ENCODE data around the gene FBLL1.
"Not testable (repeated sequence)": the region's sequence is repeated elsewhere in the genome, so short reads cannot be mapped to it uniquely, and the experiment has no call there.

FBLL1 gene

DNA sequence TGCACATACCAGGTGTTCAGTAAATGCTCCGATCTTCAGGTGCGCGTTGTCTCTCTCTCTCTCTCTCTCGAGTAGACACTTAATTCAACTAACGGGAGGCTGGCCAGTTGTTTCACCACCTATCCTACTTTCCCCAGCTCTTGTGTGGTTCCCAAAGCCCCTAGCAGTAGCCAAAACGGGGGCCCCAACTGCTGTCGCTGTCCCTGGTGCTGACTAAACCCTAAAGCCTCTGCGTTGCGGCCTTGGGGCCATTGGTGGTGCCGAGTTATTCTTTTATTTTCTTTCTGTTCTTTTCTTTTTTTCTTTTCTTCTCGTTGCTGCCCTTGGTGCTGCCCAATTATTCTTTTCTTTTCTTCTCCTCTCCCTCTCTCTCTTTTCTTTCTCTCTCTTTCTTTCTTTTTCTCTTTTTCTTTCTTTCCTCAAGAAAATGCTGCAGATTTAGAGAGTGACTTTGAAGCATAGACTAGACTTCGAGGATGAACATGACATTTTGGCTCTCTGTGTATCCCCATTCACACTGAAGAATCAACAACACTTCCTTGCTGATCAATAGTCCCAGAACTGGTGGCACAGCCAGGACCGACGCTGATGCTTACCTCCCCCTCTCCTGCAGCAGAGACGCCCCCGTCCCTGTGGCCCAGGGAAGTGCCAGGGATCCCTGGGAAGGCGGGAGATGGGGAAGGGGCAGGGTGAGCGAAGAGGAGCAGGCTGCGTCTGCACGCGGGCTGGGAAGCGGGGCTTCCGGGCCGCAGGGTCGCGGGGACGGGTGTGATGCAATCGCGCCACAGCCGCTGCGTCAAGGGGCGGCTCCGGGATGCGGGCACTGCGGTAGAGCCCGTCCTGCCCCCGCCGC lies at the start of gene FBLL1:
Gene FBLL1 (plus strand): TSS at position 785 of the 853 bp plus-strand sequence. CDS start 200 bp downstream, outside the sequence.
- in situ Hi-C loops (cut with MboI; ENCODE audit: low sequenced_read_pairs) = no loop called here

DNA sequence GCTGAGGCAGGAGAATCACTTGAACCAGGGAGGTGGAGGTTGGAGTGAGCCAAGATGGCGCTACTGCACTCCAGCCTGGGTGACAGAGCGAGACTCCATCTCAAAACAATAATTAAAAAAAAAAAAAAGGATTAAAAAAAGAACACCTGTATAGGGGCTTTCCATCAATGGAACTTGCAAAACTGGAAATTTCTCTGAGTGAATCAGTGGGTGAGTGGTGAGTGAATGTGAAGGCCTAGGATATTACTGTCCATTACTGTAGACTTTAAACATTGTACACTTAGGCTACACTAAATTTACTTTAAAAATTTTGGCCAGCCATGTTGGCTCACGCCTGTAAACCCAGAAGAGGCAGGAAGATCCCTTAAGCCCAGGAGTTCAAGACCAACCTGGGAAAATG lies 48.5 kb upstream of the FBLL1 start:
- in situ Hi-C loops (cut with MboI; ENCODE audit: low sequenced_read_pairs) = no loop called here

DNA sequence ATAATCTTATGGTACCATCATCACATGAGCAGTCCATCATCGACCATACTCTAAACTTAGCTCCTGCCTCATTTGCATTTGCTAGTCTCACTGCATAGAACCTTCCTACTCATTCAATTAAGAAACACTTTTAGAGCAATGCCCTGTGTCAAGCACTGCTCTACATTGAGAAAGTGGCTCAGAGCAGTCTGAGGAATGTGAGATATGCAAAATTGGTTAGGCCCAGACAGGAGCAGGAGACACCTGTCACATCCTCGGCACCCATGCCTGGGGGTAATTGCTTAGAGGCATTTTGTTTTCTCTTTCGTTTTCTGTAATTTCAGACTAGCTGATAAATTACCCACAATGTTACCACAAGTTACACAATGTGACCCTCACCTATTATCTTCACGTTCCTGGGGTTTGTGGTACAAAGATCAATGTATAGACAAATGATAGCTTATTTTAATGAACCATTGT lies 47.7 kb upstream of the FBLL1 start:
- in situ Hi-C loops (cut with MboI; ENCODE audit: low sequenced_read_pairs) = no loop called here

DNA sequence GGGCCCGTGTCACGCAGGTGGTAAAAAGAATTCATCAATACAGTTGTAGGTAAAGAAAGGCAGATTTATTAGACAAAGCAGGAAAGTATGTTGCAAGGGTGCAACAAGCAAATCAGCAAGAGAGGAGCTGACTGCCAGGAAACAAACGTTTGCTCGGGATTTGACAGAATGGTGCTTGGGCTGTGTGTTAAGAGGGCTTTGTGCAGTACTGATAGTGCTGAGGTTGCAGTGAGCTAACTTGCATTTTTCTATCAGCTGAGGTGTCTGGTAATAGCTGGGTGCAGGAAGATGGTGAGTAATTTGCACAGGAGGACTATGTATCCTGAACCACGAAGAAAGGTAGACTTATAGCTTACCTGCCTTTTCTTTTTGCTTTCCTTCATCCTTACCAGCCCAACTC lies 46.7 kb upstream of the FBLL1 start:
- in situ Hi-C loops (cut with MboI; ENCODE audit: low sequenced_read_pairs) = no loop called here

DNA sequence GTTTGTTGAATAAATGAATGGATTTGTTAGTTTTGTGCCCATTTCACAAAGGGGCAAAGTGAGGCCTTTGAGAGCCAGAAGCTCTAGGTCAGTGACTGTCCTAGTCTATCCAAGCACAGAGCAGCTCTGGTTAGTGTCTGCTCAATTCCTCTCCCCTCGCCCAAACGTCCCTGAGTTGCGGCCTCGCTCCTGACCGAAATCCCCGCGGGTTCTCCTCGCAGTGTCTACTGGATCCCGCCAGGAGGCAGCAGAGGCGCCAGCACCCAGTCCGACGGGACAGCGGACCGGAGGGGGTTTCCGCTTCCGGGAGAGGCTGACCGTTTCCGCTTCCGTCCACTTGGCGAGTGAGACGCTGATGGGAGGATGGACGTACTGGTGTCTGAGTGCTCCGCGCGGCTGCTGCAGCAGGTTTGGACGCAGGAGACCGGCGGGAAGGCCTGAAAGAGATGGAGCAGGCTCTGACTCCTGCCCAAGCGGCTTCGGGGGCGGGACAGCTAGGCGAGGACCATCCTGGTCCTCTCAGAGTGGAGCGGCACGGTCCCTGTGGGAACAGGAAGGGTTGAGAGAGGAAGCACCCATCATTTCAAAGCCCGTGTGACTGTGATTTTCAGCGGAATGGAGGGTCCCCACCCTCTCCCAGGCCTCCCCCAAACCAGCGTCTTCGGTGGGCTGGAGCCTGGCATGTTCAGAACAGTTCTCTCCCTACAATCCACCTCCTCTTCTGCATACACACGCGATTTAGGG lies 42.8 kb upstream of the FBLL1 start, which contains the start of gene RARS1:
Gene RARS1 (plus strand): TSS at position 336 of the 744 bp plus-strand sequence. CDS start 28 bp downstream, at position 364.
- in situ Hi-C loops (cut with MboI; ENCODE audit: low sequenced_read_pairs) = no loop called here

DNA sequence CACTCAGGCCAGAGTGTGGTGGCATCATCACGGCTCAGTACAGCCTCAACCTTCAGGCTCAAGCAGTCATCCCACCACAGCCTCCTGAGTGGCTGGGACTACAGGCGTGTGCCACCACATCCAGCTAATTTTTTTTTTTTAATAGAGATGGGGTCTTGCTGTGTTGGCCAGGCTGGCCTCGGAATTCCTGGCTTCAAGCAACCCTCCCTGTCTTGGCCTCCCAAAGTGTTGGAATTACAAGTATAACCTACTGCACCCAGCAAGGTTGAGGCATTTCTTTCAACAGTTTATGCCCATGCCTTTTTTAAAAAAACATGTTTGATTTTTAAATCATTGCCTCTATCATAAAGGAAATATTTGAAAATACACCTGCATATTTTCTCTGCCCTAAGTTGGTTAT lies 40.0 kb upstream of the FBLL1 start:
- in situ Hi-C loops (cut with MboI; ENCODE audit: low sequenced_read_pairs) = no loop called here

DNA sequence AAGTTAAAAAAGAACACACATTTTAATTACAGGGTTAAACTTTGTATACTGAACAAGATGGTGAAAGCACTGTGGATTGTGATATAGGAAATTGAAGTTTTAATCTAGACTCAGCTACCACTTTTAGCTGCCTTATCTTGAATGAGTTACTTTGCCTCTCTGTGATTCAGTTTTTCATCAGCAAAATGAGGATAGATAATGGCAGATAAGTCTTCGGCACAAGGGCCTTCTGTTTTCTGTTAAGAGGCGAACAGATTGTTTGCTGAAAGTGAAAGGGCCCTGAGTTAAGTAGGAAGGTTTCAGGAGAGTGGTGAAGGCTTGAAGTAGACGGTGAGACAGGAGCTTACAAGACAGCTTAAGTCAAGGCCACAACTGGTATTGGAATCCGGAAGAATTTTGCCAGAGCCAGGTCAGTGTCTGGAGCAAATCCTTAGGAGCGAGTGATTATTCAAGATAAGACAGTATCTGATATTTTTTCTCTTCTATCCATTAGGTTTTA lies 35.0 kb upstream of the FBLL1 start:
- in situ Hi-C loops (cut with MboI; ENCODE audit: low sequenced_read_pairs) = no loop called here

DNA sequence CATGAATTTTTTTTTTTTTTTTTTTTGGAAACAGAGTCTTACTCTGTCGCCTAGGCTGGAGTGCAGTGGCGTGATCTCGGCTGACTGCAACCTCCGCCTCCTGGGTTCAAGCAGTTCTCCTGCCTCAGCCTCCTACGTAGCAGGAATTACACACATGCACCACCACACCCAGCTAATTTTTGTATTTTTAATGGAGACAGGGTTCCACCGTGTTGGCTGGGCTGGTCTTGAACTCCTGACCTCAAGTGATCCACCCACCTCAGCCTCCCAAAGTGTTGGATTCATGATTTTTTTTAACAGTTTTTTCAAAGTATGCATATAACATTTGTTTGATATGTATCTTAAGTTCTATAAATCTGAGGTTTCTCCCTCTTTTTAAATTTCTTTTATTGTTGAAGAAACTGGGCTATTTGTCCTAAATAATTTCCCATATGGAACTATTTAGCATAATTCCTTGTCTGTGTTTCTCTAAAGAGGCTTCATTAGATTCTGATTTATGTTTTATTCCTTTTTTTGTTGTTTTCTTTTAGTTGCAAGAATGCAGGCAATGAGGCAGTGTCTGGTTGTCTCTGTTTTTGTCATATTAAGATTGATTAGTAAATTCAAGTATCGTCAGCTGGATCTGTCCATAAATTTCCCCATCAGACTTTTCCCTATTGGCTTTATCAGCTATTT lies 26.4 kb upstream of the FBLL1 start:
- in situ Hi-C loops (cut with MboI; ENCODE audit: low sequenced_read_pairs) = no loop called here

DNA sequence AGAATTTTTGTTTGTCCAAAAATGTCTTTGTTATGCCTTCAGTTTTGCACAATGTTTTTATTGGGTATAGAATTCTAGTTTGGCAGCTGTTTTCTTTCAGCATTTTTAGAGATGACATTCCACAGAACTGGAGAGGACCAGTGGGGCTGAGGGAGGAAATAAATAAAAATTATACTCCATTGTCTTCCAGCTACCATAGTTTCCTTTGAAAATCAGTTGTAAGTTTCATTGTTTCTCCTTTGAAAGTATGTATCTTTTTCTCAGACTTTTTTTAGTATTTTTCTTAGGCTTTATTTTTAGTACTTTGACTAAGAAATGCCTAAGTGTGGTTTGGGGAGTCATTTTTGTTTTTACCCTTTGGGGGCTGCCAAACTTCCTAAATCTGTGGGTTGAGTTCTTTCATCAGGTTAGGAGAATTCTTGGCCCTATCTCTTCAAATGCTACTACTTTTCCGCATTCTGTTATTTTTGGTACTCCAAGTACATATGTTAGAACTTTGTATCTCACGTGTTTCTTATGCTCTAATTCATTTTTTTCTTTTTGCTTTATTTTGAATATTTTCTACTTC lies 15.2 kb upstream of the FBLL1 start:
- in situ Hi-C loops (cut with MboI; ENCODE audit: low sequenced_read_pairs) = no loop called here

DNA sequence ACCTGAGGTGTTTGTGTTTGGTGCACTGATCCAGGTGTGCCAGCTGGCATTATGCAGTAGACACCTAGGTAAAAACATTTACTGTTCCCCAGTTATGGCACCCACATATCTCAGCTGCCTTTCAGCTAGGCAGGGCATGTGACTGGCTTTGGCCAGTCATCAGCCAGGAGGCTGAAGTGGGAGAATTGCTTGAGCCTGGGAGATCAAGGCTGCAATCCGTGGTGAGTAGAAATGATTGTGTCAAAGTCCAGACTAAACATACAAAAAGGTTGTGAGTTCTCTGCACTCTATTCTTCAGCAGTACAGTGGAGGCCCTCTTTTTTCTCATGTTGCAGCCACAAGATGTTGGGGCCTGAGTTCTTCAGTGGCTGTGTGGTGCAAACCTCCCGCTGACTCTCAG lies 3.2 kb upstream of the FBLL1 start:
- in situ Hi-C loops (cut with MboI; ENCODE audit: low sequenced_read_pairs) = no loop called here

DNA sequence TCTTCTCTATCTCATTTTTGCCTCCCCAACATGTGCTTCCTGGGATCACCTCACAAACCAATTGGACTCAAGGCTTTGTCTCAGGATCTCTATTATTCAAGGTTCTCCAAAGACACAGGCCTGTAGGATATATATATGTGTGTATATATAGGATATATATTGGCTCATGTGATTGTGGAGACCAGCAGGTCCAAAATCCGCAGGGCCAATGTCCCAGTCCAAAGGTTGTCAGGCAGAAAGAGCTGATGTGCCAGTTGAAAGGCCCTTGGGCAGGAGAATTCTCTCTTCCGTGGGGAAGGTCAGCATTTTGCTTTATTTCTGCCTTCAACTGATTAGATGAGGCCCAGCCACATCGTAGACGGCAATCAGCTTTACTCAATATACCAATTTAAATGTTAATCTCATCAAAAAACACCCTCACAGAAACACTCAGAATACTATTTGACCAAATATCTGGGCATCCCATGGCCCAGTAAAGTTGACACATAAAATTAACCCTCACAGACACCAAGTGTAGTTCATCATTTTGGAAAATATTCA lies 1.3 kb upstream of the FBLL1 start:
- in situ Hi-C loops (cut with MboI; ENCODE audit: low sequenced_read_pairs) = no loop called here

DNA sequence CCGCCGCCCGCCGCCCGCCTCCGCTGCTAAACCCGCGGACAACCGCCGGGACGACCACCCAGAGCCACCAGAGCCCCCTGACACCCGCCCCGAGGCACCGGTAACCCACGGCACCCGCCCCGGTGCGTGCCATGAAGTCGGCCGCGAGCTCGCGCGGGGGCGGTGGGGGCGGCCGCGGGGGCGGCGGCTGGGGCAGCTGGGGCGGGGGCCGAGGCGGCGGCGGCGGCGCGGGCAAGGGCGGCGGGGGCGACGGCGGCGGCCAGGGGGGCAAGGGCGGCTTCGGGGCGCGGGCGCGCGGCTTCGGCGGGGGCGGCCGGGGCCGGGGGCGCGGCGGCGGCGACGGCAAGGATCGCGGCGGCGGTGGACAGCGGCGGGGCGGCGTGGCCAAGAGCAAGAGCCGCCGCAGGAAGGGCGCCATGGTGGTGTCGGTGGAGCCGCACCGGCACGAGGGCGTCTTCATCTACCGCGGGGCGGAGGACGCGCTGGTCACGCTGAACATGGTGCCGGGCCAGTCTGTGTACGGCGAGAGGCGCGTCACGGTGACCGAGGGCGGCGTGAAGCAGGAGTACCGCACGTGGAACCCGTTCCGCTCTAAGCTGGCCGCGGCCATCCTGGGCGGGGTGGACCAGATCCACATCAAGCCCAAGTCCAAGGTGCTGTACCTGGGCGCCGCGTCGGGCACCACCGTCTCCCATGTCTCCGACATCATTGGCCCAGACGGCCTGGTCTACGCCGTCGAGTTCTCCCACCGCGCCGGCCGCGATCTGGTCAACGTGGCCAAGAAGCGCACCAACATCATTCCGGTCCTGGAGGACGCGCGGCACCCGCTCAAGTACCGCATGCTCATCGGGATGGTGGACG lies 499 bp downstream of the FBLL1 start:
- in situ Hi-C loops (cut with MboI; ENCODE audit: low sequenced_read_pairs) = no loop called here

DNA sequence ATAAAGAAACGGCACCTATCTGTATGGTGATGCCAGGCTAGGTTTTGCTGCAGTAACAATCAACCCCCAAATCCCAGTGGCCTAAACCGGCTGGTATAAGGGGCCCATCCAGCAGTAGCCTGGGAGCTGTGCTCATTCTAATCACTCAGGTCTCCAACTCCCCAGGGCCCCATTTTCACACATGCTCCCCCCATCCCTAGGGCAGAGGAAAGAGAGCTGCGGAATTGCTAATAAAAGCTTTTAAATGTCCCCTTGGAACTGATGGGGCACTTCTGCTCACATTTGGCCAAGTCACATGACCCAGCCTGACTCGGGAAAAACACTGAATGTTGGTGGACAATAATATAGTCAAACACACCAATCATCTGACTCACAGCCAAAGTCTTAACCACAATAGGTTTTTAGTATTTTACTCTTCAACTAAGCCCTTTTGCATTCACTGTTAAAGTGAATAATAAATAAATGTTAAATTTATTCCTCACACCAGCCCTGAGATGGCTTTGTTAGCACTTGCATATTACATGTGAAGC lies 1.6 kb downstream of the FBLL1 start:
- in situ Hi-C loops (cut with MboI; ENCODE audit: low sequenced_read_pairs) = no loop called here

DNA sequence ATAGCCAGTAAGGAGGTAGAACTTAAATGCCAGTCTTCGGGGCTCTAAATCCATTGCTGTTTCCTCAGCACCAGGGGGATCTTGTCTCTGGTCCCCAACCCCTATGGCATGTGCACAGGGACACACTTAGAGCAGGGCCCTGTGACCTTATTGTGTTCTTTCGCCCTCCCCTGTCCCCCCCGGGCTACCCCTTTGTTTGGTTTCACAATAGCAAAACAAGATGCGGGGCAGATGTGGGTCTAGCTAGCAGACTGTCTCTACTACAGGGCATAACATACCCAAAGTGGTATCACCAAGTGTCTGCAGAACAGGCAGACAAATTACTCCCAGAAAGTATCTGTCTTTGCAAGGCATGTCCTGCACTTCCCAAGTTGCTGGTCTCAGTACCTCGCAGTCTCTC lies 2.1 kb downstream of the FBLL1 start:
- in situ Hi-C loops (cut with MboI; ENCODE audit: low sequenced_read_pairs) = no loop called here

DNA sequence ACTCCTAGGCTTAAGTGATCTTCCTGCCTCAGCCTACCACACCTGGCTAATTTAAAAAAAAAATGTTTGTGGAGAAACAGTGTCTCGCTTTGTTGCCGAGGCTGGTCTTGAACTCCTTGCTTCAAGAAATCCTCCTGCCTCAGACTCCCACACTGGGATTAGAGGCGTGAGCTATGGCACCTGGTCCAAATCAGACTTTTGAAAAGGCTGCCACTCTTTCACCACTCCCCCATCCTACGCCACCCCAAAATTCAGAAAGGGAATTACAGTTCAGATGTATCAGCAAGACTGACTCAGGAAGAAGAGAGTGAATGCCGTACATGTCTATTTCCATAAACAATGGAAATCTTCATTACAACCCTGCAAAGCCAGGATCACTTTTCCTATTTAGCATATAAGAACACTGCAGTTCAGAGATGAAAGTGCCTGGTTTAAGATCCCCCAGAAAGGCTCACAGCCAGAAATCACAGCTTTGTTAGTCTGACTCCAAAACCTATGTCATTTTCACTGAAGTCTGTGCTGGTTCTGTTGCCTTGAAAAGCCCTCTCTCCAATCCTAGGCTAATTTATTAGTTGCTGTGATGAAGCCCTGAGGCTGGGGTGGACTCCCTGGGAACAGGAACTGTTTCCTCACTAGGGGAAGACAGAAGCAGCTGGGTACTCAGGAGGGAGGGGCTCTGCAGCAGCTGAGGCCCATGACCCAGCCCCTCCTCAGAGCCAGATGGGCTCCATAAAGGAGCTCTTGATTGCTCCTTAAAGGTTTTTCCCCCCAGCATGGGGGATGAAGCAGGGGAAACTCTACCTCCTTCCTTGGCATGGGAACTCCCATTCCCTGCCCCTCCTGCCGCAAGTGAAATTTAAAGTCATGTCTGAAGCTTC lies 3.1 kb downstream of the FBLL1 start:
- in situ Hi-C loops (cut with MboI; ENCODE audit: low sequenced_read_pairs) = no loop called here

DNA sequence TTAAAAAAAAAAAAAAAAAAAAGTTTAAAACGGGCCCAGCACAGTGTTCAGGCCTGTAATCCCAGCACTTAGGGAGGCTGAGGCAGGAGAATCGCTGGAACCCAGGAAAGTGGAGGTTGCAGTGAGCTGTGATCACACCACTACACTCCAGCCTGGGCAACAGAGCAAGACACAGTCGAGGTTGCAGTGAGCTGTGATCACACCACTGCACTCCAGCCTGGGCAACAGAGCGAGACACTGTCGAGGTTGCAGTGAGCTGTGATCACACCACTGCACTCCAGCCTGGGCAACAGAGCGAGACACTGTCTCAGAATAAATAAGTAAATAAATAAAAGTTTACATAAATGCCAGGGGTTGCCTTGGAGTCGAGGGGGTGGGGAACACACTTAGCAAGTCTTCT lies 5.2 kb downstream of the FBLL1 start:
- in situ Hi-C loops (cut with MboI; ENCODE audit: low sequenced_read_pairs) = not testable (repeated sequence)

DNA sequence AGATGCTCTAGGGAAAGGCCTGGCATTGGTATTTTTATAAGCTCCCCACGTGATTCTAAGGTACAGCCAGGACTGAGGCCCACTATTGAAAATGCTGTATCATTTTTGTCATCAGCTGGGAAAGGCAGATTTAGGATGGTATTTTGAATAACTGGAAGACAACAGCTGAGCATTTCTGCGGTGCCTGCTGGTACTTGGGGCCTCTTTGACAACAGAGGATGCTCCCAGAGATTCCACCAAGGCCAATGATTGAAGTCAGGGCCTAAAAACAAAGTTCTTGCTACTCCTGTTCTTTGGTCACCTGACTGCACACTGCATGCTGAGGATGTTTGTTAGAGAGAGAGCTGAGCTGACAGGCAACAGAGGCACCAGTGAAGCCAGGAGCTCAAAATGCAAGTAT lies 8.1 kb downstream of the FBLL1 start:
- in situ Hi-C loops (cut with MboI; ENCODE audit: low sequenced_read_pairs) = no loop called here

DNA sequence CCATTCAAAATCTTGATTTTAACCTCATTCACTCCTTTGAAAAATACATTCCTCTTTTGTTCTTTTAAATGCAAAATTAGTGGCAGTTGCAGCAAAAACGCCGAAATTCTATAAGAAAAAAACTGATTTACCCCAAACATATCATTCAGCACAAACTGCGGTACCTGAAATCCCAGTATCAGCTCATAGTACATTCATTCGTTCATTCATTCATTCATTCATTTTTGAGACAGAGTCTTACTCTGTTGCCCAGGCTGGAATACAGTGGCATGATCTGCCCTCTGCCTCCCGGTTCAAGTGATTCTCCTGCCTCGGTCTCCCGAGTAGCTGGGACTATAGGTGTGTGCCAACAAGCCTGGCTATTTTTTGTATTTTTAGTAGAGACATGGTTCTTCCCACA lies 20.4 kb downstream of the FBLL1 start:
- in situ Hi-C loops (cut with MboI; ENCODE audit: low sequenced_read_pairs) = no loop called here
